Stimulated activated CD8-positive, alpha-beta memory T cell treated with anti-CD3 and anti-CD28 coated beads, Interleukin-2, amount 100 ng/mL, for 48 hours (primary cell): ENCODE results near the gene CTNNA1.
"Not testable (repeated sequence)": the region's sequence is repeated elsewhere in the genome, so short reads cannot be mapped to it uniquely, and the experiment has no call there.

ENCODE experiments used
- DNase-seq, 2 donors: peaks; one replicate each; pipeline ENCODE4 v3.0.0-alpha.2; 2020; ENCODE audit warnings: low read depth in 2 of 2

CTNNA1 gene, protein sequence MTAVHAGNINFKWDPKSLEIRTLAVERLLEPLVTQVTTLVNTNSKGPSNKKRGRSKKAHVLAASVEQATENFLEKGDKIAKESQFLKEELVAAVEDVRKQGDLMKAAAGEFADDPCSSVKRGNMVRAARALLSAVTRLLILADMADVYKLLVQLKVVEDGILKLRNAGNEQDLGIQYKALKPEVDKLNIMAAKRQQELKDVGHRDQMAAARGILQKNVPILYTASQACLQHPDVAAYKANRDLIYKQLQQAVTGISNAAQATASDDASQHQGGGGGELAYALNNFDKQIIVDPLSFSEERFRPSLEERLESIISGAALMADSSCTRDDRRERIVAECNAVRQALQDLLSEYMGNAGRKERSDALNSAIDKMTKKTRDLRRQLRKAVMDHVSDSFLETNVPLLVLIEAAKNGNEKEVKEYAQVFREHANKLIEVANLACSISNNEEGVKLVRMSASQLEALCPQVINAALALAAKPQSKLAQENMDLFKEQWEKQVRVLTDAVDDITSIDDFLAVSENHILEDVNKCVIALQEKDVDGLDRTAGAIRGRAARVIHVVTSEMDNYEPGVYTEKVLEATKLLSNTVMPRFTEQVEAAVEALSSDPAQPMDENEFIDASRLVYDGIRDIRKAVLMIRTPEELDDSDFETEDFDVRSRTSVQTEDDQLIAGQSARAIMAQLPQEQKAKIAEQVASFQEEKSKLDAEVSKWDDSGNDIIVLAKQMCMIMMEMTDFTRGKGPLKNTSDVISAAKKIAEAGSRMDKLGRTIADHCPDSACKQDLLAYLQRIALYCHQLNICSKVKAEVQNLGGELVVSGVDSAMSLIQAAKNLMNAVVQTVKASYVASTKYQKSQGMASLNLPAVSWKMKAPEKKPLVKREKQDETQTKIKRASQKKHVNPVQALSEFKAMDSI

DNA sequence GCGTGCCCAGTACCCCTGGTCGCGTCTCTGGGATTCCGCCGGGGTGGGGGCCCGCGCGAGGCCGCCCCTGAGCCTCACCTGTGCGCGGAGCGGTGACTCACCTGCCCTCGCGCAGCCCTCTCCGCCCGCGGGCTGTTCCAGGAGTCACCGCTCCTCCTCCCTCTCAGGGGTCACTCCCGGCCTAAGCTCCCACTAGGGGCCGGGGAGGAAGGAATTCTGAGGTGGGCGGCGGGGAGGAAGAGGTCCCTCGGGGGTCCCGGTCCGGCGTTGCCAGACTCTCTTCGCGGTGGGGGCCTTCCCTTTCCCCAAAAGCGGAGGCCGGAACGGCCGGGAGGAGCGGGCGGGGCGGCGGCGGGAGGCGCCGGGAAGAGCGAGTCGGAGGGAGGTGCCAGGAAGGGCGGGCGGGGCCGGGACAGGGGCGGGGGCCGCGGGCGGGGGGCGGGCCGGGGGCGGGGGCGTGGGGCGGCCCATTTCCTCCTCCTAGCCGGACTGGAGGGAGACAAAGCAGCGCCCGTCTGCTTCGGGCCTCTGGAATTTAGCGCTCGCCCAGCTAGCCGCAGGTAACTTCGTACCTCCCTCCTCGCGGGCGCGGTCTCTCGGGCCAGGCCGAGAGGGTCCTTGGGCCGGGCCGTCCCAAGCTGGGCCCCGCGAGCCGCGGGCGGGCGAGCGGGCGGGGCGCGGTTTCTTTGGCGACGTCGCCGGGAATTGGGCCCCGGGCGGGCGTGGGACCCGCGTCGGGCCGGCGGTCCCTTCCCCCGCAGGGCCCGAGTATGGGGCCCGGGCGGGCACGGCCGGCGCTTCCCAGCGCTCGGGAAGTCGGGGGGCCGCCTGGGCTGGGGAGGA, at the start of gene CTNNA1:
Gene CTNNA1, plus strand, starts transcription at position 475 of the 843 bp plus-strand sequence. CDS start 28,500 bp downstream, outside the sequence.
- DNase-seq = peak; percentile 37 to 41

DNA sequence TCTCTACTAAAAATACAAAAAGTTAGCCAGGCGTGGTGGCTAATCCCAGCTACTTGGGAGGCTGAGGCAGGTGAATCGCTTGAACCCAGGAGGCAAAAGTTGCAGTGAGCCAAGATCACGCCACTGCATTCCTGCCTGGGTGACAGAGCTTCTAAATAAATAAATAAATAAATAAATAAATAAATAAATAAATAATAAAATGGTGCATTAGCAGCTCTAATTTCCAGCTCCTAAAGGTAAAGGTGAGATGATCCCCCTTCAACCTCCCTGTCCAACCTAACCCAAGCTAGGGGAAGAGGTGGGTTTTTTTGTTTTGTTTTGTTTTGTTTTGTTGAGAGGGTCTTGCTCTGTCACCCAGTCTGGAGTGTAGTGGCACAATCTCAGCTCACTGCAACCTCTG, 49.4 kb upstream of the CTNNA1 start:
- DNase-seq = not testable (repeated sequence)

DNA sequence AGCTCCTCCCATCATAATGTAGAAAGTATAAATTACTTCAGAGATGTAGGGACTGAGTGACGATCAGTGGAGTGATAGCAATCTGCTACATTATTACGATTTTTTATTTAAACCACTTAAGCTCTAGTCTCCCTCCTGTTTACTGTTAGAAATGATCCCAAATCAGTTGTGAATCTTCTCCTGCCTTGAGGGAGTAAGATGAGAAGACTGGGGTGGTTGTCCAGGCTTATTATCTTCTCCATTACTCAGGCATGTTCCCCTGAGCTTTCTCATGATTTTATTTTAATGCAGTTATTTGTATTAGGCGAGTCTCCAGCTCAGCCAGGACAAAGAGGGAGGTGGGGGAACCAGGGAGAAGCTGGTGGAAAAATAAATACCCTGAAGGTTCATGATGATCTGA, 48.2 kb upstream of the CTNNA1 start:
- no peak for DNase-seq

DNA sequence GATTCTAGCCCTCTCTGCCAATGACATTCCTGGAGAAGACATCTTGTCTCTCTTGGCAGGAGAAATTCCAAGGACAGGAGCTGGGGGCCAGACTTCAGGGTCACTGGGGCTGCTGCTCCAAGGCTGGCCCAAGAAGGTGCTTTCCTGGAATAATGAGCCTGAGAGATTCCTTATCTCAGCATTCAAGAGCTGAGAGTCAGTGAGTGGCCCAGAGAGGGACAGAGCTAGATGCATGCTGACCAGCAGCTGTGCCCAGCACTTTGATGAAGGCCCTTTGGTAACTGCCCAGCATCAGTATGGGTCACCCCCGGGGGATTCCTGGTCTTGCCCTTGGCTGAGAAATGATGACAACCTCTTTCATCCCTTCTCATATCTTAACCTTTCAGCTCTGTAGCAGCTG, 47.7 kb upstream of the CTNNA1 start:
- no peak for DNase-seq

DNA sequence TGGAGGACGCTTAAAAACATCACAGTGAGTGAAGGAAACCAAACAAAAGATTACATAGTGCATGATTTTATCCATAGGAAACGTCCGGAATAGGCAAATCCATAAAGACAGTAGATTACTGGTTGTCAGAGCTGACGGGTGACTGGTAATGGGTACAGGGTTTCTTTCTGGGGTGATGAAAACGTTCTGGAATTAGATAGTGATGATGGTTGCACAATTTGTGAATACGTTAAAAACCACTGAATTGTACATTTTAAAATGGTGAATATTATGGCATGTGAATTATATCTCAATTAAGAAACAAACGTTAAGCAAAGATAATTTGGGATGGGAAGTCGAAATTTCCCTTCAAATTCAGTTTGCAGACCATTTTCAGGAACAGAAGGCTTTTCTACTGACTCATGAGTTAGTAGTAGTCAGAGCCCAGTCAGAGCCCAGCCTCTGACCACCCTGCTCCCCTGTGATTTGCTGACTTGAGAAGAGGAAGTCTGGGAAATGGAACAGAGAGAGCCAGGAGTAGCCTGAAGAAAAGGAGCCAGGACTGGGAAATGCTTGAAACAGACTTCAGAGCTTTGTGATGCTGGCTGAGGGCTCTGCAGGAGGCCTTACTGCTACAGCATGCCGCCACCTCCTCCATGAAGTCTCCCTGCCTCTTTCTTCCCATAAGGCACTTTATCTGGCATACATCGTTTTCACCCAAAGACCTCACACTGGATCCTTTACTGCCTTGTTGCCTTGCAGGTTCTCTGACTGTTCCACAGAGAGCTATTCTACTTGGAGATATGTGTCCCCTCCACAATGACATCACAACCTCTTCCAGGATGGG, 46.4 kb upstream of the CTNNA1 start:
- no peak for DNase-seq

DNA sequence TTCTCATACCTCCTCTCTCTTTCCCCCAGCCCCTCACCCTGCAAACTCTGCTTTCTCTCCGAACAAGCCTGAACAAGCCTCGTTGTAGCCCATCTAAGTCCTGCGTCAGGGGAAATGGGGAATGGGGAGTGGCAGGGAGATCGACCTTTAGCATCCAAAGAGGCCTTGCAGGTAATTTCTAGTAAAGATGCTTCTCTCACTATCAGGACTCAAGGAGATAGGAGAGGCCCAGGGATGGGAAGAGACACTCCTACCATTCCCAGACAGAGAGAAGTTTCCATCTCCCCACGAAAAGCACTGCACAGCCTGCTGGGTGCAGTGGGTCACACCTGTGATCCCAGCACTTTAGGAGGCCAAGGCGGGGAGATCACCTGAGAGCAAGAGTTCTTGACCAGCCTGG, 44.4 kb upstream of the CTNNA1 start:
- no peak for DNase-seq

DNA sequence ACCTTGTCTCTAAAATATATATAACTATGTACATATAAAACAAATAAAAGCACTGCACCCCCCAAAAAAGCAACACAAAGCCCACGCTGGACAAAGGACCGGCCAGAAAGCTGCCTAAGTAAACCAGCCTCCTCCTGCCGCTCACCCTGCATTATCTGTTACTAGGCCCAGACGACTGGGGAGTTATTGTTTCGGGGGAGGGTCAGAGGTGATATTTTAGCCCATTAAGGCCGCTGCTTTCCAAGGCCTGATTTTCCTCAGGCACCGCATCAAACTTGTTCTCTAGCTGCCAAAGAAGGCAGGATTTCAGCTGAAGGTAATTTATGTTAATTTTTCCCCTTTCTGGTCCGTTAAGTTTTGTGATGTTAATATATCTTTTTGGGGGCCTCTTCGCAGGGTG, 44.0 kb upstream of the CTNNA1 start:
- no peak for DNase-seq

DNA sequence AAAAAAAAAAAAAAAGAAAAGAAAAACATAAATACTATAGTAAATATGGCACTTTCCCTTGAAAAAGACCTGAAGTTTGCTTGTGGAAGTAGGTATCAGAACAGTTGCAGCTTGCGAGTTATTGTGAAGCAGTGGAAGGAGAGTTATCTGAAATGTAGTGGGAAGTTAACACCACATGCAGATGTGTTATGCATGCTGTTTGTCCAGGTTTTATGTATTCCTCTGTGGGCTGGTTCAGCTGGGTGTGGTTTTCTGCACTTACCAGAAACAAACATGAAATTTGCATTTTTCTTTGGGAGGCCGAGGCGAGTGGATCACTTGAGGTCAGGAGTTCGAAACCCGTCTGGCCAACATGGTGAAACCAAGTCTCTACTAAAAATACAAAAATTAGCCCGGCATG, 42.1 kb upstream of the CTNNA1 start:
- no peak for DNase-seq

DNA sequence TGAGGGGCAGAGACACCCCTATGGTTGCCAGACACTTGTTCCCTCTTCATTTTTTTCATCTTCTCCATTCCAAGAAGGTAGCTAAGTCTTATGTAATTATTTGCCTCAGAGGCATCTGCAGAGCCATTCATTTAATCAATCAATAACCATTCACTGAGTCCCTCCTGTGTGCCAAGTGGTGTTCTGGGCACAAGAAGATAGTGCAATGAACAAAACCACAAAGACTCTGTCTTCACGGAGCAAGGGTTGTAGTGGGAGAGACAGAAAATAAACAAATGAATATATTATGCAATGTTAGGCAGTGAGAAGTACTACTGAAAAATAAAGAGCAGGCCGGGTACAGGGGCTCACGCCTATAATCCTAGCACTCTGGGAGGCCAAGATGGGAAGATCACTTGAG, 41.4 kb upstream of the CTNNA1 start:
- no peak for DNase-seq

DNA sequence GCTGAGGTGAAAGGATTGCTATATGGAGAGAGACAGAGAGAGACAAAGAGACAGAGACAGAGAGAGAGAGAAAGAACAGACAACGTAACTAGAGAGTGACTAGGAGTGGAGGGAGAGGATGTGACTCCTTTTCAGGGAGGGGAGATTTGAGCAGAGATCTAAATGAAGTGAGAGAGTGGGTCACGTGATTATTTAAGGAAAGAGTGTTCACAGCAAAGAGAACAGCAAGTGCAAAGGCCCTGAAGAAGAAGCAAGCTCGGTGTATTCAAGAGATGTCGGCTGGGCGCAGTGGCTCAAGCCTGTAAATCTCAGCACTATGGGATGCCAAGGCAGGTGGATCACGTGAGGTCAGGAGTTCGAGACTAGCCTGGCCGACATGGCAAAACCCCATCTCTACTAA, 40.9 kb upstream of the CTNNA1 start:
- no peak for DNase-seq

DNA sequence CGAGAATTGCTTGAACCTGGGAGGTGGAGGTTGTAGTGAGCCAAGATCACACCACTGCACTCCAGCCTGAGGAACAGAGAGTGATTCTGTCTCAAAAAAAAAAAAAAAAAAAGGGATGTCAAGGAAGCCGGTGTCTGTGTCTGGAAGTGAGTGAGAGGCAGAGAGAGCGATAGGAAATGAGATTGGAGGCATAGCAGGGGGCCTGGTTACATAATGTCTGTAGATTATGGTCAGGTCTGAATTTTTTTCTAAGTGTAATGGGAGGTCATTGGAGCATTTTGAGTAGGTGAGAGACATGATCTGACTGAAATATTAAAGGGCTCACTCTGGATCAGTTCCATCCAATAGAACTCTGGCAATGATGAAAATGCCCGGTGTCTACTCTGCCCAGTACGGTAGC, 40.4 kb upstream of the CTNNA1 start:
- no peak for DNase-seq

DNA sequence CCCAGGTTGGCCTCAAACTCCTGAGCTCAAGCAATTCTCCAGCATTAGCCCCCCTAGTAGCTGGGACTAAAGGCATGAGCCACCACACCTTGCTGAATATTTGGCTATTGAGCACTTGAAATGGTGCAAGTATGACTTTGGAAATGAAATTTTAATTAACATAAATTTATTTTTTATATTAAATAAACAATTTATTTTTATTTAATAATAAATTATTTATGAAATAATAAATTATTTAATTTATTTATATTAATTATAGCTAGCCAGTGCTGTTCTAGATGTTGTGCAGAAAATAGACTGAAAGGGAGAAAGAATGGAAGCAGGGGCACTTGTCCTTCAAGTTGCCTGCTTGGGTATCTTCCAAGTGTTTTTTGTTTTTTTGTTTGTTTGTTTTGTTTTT, 40.0 kb upstream of the CTNNA1 start:
- DNase-seq = no peak

DNA sequence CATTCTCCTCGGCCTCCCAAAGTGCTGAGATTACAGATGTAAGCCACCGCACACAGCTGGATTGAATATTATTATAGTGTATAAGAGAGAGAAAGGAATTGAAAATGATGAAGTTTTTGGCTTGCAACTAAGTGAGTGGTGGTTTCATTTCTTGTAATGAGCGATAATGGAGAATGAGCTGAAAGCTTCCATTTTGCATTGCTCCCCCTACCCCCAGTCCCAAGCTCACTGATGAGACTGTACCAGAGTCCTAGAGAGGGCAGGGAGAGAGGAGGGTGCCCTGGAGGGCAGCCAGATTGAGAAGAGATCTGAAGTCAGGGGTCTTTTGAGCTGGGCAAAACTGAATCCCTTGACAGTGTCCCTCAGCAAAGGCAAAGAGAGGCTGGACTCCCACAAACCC, 38.5 kb upstream of the CTNNA1 start:
- DNase-seq = no peak

DNA sequence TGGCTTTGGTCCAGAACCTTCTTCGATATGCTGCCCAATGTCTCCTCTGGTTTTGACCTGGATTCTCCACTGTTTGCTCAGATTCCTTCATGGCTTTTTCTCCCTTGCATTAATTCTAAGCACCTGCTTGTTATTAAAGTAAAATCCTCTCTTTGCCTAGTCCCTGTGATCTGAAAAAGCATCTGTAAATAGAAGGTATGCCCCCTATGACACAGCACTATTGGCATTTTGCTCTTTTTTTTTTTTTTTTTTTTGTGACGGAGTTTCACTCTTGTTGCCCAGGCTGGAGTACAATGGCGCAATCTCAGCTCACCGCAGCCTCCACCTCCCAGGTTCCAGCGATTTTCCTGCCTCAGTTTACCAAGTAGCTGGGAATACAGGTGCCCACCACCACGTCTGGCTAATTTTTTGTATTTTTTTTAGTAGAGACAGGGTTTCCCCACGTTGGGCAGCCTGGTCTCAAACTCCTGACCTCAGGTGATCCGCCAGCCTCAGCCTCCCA, 37.2 kb upstream of the CTNNA1 start:
- DNase-seq = not testable (repeated sequence)

DNA sequence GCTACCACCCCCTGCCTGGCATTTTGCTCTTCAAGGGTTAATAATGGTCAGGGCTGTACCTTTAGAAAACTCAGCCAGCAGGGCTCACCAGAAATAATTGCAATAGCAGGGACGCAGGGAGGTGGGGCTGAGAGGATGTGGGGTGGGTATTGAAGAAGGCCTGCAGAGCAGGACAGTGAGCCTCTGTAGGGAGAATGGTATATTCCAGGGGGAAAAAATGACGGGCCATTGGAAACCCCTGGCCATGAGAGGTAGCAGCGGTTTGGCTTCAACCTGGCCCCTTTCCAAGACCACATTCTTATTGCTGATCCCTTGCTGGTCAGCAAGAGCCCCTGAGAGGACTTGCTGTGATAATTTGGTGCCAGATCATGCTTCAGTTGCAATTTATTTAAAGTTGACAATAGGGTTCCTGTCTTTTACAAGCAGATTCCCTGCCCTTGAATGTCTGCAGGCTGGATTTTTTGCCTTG, 36.7 kb upstream of the CTNNA1 start:
- no peak for DNase-seq

DNA sequence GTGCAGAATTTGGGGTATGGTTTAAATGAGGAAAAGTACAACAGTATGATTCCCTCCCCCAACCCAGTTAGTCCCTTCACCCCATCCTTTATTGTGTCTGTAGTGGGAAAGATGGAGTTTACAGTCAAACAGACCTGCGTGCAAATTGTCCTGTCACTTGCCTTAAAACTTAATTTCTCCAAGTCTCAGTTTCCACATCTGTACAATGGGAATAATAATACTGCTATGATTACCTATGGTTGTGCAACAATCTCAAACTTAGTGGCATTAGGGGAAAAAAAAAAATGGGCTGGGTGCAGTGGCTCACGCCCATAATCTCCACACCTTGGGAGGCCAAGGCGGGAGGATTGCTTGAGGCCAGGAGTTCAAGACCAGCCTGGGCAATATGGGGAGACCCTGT, 35.8 kb upstream of the CTNNA1 start:
- no peak for DNase-seq

DNA sequence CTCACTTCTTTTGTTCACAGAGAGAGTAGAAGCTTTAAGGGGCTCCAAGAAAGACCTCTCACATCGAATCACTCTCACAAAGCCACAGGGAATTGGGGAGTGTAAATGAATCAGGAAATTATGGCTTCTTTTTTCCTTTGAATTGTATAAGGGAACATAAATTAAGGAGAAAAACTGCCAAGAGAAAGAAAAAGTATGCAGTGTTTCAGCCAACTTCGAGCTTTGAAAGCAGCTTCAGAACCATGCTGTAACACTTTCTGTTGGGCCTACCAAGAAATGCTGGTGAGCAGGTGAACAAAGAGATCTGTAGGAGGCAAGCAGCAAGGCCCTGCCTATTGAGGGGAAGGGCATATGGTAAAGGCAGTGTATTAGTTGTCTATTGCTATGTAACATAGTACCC, 33.4 kb upstream of the CTNNA1 start:
- DNase-seq = no peak

DNA sequence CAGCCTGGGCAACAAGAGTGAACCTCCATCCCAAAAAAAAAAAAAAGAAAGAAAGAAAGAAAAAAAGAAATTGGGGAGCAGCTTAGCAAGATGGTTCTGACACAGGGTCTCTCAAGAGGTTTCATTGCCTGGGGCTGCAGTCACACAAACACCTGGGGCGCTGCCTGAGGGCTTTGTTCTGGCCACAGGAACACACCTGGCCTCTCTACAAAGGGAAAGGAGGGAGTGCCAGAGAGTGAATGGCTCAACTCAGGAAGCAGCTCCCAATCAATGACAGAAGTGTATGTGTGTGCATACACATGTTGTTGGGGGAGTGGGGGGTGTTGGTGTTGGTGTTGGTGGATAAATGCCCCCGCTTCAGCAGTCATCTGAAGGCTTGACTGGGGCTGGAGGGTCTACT, 32.4 kb upstream of the CTNNA1 start:
- no peak for DNase-seq

DNA sequence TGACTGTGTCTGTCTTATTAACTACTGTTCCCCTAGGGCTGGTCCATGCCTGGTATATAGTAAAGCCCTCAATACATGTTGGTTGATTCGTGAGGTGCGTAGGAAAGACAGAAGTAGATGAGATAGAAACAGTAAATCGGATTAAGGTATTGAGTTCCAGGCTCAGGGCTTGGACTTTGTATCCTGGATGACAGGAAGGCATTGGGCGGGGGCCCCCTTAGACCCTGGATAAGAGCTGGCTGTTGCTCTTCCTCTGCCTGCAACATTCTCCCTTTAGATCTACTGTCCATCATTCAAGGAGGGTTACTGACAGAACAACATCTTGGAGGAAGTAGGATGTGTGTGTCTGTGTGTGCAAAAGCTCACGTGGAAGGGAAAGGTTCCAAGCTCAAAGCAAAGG, 31.2 kb upstream of the CTNNA1 start:
- DNase-seq = no peak

DNA sequence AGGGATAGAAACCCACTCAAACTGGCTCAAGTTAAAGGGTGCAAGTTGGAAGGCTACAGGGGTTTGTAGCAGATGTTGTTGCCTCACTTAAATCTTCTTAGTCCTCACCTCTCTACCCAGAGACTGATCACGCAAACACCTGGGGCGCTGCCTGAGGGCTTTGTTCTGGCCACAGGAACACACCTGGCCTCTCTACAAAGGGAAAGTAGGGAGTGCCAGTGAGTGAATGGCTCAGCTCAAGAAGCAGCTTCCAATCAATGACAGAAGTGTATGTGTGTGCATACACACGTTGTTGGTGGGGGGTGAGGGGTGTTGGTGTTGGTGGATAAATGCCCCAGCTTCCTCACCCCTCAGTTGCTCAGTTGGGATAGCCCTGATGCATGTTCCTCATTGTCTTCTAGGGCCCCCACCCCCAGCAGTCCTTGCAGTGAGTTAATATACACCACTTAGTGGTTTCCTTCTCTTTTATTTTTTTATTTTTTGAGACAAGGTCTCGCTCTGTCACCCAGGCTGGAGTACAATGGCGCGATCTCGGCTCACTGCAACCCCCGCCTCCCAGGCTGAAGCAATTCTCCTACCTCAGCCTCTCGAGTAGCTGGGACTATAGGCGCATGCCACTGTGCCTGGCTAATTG, 30.6 kb upstream of the CTNNA1 start:
- no peak for DNase-seq
